OCI-LY7 (cell line): ENCODE measurements around the gene STX4. TPM values are rescaled to one million over a fixed set of nuclear protein-coding genes. Genes with fewer than 3 reads are reported as not detected.

Source experiments
- BruUV-seq: library from RNA; stranded (reverse); fragments of 400-500 nt; replicated peaks from 2 replicates; lab custom pipeline; 2021; lab: Mats Ljungman, UMichigan
- CTCF ChIA-PET: fragments of 300-600 bp; sonication (Branson Sonifier 250); formaldehyde crosslinking; loops from one replicate; lab custom pipeline; 2022; ENCODE audit warnings: antibody characterized with exemption; ENCODE audit not compliant: unreplicated experiment; lab: Charles Lee
- POLR2A ChIA-PET: fragments of 300-600 bp; sonication (Branson Sonifier 250); formaldehyde crosslinking; loops from one replicate; lab custom pipeline; 2022; ENCODE audit warnings: antibody characterized with exemption; lab: Charles Lee
- DNase-seq: peaks from one replicate; pipeline ENCODE4 v3.0.0-alpha.2; 2015; ENCODE audit warnings: low spot score
- H2AFZ ChIP-seq: fragments of 200-600 bp; sonication (generic), shearing (Covaris generic); 2 replicates; pipeline ENCODE4 v1.6.1; 2014; ENCODE audit warnings: mild to moderate bottlenecking, antibody characterized with exemption, low read length, moderate library complexity
- H3K27ac ChIP-seq: fragments of 200-600 bp; sonication (generic); 2 replicates; pipeline ENCODE4 v1.5.1; 2014; ENCODE audit warnings: mixed run types, low read depth, mild to moderate bottlenecking, moderate library complexity, low read length, inconsistent platforms; ENCODE audit not compliant: poor library complexity, severe bottlenecking
- H3K36me3 ChIP-seq: fragments of 200-600 bp; sonication (generic); 2 replicates; pipeline ENCODE4 v1.6.1; 2014; ENCODE audit warnings: mild to moderate bottlenecking, antibody characterized with exemption, low read length, moderate library complexity, mixed read lengths; ENCODE audit not compliant: insufficient read depth
- H3K4me1 ChIP-seq: fragments of 200-600 bp; sonication (generic); 2 replicates; pipeline ENCODE4 v1.5.1; 2014; ENCODE audit warnings: mild to moderate bottlenecking, low read length; ENCODE audit not compliant: insufficient read depth, poor library complexity, severe bottlenecking
- H3K4me2 ChIP-seq: fragments of 200-600 bp; sonication (generic); 2 replicates; pipeline ENCODE4 v1.6.1; 2014; ENCODE audit warnings: mild to moderate bottlenecking, low read length
- H3K4me3 ChIP-seq: fragments of 200-600 bp; sonication (generic); 2 replicates; pipeline ENCODE4 v1.5.1; 2014; ENCODE audit warnings: mild to moderate bottlenecking, low read depth, low read length; ENCODE audit not compliant: poor library complexity, severe bottlenecking
- H3K79me2 ChIP-seq: fragments of 200-600 bp; sonication (generic); 2 replicates; pipeline ENCODE4 v1.6.1; 2016; ENCODE audit warnings: low read depth, mild to moderate bottlenecking, low read length, moderate library complexity, mixed read lengths; ENCODE audit not compliant: insufficient read depth
- H3K9me2 ChIP-seq: fragments of 200-600 bp; sonication (generic); 2 replicates; pipeline ENCODE4 v1.6.1; 2016; ENCODE audit warnings: mild to moderate bottlenecking, low read length, mixed read lengths; ENCODE audit not compliant: insufficient read depth
- H3K9me3 ChIP-seq: fragments of 200-600 bp; sonication (generic); 2 replicates; pipeline ENCODE4 v1.6.1; 2014; ENCODE audit warnings: mild to moderate bottlenecking, mixed run types, low read length, mixed read lengths
- H4K20me1 ChIP-seq: fragments of 200-600 bp; sonication (generic); 2 replicates; pipeline ENCODE4 v1.6.1; 2014; ENCODE audit warnings: mild to moderate bottlenecking, antibody characterized with exemption, low read length, moderate library complexity, mixed read lengths; ENCODE audit not compliant: insufficient read depth
- EZH2phosphoT487 ChIP-seq: fragments of 200-600 bp; sonication (generic); IDR thresholded peaks from 2 replicates; pipeline ENCODE4 v1.6.1; 2018; ENCODE audit warnings: low read depth, borderline replicate concordance, mild to moderate bottlenecking, mixed run types, antibody characterized with exemption, low read length, moderate library complexity, mixed read lengths
- intact Hi-C: fragments of 100-400 bp; cut with micrococcal nuclease; formaldehyde crosslinking; loops from one replicate; pipeline ENCODE4 v1.10.0; 2022; ENCODE audit not compliant: unreplicated experiment
- total RNA-seq, 2 experiments: library from RNA; depleted of rRNA in 1 of 2; stranded (reverse); fragments of >200 nt in 1 of 2; shearing (Covaris generic) in 1 of 2; gene quantifications; 2 replicates each; pipeline ENCODE4 v1.2.3, GENCODE V29; 2014 to 2022
- TF ChIP-seq, protein P1 (sequence below): fragments of 200-600 bp; sonication (generic); conservative IDR thresholded peaks from 2 replicates; pipeline ENCODE4 v1.5.1; 2014; ENCODE audit warnings: mild to moderate bottlenecking, antibody characterized with exemption, low read length, moderate library complexity, mixed read lengths

Gene STX4
- total RNA-seq, 2 experiments from 2014 or later, result 16.6 to 40.5 TPM

DNA sequence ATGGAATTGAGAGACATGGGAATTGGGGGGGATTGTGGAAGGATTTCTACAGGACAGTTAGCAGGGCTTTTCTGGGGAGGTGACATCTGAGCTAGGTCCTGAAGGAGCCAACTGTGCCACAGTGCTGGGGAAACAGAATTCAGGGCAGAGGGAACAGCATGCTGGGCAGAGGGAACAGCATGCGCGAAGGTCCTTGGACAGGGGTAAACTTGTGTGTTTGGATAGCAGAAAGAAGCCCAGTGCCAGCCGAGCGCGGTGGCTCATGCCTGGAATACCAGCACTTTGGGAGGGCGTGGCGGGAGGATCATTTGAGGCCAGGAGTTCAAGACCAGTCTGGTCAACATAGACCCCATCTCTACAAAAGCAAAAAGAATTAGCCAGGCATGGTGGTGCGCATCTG is 26.8 kb upstream of the STX4 start:
- intact Hi-C loops, result no loop called here
- Histone ChIP-seq H3K9me2 (no peaks in the 10 kb centered on the region), H3K4me2 (no peak overlapping the region), H3K36me3 (no peaks in the 10 kb centered on the region), H3K79me2 (no peaks in the 10 kb centered on the region), H2AFZ (no peak overlapping the region), H3K4me3 (no peak overlapping the region), H3K9me3 (no peaks in the 10 kb centered on the region), H3K4me1 (no peaks in the 10 kb centered on the region), H3K27ac (no peak overlapping the region), H4K20me1 (no peaks in the 10 kb centered on the region)
- DNase-seq, result no peak
- TF ChIP-seq, protein P1, sequence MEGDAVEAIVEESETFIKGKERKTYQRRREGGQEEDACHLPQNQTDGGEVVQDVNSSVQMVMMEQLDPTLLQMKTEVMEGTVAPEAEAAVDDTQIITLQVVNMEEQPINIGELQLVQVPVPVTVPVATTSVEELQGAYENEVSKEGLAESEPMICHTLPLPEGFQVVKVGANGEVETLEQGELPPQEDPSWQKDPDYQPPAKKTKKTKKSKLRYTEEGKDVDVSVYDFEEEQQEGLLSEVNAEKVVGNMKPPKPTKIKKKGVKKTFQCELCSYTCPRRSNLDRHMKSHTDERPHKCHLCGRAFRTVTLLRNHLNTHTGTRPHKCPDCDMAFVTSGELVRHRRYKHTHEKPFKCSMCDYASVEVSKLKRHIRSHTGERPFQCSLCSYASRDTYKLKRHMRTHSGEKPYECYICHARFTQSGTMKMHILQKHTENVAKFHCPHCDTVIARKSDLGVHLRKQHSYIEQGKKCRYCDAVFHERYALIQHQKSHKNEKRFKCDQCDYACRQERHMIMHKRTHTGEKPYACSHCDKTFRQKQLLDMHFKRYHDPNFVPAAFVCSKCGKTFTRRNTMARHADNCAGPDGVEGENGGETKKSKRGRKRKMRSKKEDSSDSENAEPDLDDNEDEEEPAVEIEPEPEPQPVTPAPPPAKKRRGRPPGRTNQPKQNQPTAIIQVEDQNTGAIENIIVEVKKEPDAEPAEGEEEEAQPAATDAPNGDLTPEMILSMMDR, result no peak
- TF ChIP-seq EZH2phosphoT487, result no peak
- ChIA-PET POLR2A (no interaction called here), CTCF (no interaction called here)
- no TSS peak for BruUV-seq

DNA sequence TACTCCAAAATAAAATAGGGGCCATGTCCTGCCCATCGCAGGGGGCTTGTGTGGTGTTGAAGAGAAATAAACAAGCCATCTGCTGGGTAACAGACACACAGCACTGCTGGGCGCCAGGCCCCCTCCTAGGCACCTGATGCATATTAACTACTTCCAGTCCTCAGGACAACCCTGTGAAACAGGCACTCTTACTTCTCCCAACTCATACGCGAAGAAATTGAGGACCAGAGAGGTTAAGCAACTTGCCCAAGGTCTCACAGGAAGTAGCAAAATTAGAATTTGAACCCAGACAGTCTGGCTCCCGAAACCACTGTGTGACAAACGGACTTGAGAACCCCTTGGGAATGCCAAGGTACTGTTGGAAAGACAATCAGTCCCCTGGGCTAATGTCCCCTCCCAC is 25.7 kb upstream of the STX4 start:
- TF ChIP-seq, protein P1, result no peak
- TF ChIP-seq EZH2phosphoT487, result no peak
- intact Hi-C loops, result no loop called here
- ChIA-PET CTCF (no interaction called here), POLR2A (interaction anchor here (0.6 kb wide), 1 partner anchor 144 kb away, joined by 3 read pairs; no protein-coding TSS in a partner anchor)
- no peaks in the 10 kb centered on the region for H3K36me3 ChIP-seq
- BruUV-seq, result no TSS peak
- no peak overlapping the region for H3K27ac ChIP-seq
- H3K9me3 ChIP-seq, result no peaks in the 10 kb centered on the region
- H3K4me2 ChIP-seq, result no peak overlapping the region
- no peak for DNase-seq
- no peaks in the 10 kb centered on the region for H3K4me1 ChIP-seq
- no peaks in the 10 kb centered on the region for H4K20me1 ChIP-seq
- no peaks in the 10 kb centered on the region for H3K9me2 ChIP-seq
- H3K4me3 ChIP-seq, result no peak overlapping the region
- H2AFZ ChIP-seq, result no peak overlapping the region
- no peaks in the 10 kb centered on the region for H3K79me2 ChIP-seq

- H3K36me3 ChIP-seq, result no peaks in the 10 kb centered on the region
- H2AFZ ChIP-seq, result no peak overlapping the region
- no peaks in the 10 kb centered on the region for H3K79me2 ChIP-seq
- no peaks in the 10 kb centered on the region for H3K9me3 ChIP-seq
- no peak overlapping the region for H3K4me3 ChIP-seq
- no peaks in the 10 kb centered on the region for H4K20me1 ChIP-seq
- BruUV-seq, result no TSS peak
- TF ChIP-seq EZH2phosphoT487, result no peak
- TF ChIP-seq, protein P1, result no peak
- no peak for DNase-seq
- ChIA-PET CTCF (no interaction called here), POLR2A (interaction anchor here (0.7 kb wide), 1 partner anchor 49 kb away, joined by 11 read pairs; no protein-coding TSS in a partner anchor)
- H3K4me1 ChIP-seq, result no peaks in the 10 kb centered on the region
- intact Hi-C loops, result no loop called here
- no peak overlapping the region for H3K4me2 ChIP-seq
- H3K27ac ChIP-seq, result no peak overlapping the region
- H3K9me2 ChIP-seq, result no peaks in the 10 kb centered on the region
Measured at GRCh38 chr16:31008149-31008548, 25.2 kb upstream of the STX4 start.
